ENCODE measurements around the gene SCCPDH.

DNA sequence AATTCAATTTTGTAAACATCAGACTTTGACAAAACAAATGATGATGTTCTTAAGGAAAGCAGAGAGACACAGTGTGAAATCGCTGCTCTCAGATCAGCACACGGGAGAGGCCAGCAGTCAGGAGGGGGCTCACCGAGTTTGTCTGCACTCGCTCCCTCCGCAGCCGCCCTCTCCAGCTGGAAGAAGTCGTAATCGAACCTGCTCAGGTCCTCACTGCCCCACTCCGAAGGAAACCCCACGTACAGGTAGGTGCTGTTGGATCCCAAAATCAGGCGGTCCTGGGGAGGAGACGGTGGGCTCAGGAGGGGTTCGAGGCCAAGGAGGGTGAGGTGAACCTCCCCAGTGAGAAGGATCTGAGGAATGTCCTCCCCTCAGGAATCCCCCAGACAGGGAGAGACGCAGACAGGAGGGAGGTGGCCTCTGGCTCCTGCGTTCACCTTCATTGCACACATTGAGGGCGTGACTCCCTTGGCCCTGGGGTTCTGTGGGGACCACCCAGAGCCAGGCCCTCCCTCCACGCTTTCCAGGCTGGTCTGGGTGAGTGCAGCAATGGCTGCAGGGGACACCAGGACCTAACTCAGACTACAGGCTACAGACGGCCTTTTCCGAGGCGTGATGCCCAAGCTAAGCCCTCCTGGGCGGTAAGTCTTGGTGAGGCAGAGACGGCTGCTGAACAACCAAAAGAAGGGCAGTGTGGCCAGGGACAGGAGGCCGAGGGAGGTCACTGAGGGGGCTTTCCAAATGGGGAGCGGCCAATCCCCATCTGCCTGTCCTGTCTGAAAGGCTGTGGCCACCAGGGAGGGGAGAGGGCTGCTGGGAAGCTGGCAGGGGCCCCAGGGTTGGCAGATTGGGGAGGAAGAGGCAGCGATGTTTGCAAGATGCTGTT is 65.5 kb downstream of the SCCPDH start:
- TF ChIP-seq PHF8 (IDR thresholded peaks at IDR 0.05; ENCODE audit: borderline replicate concordance, low read length) = no peak
- TF ChIP-seq POLR2A (conservative IDR thresholded peaks at IDR 0.05) = no peak
- no peak for TF ChIP-seq MIER1 (IDR thresholded peaks at IDR 0.05; ENCODE audit: low read depth)
- no peak for TF ChIP-seq POLR2AphosphoS5 (IDR thresholded peaks at IDR 0.05; ENCODE audit: control insufficient read depth, insufficient read depth, low read depth, low read length)
- no peak for TF ChIP-seq ASH1L (IDR thresholded peaks at IDR 0.05; ENCODE audit: borderline replicate concordance, low read depth, partially characterized antibody)
- TF ChIP-seq, protein P1, sequence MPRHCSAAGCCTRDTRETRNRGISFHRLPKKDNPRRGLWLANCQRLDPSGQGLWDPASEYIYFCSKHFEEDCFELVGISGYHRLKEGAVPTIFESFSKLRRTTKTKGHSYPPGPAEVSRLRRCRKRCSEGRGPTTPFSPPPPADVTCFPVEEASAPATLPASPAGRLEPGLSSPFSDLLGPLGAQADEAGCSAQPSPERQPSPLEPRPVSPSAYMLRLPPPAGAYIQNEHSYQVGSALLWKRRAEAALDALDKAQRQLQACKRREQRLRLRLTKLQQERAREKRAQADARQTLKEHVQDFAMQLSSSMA (CRISPR knock-in tag; IDR thresholded peaks at IDR 0.05) = no peak
- TF ChIP-seq PHF21A (IDR thresholded peaks at IDR 0.05; ENCODE audit: borderline replicate concordance, low read depth) = no peak
- no peak for TF ChIP-seq ELF2 (CRISPR knock-in tag; IDR thresholded peaks at IDR 0.05)
- TF ChIP-seq TEAD1 (CRISPR knock-in tag; IDR thresholded peaks at IDR 0.05) = no peak
- TF ChIP-seq MYBL2 (IDR thresholded peaks at IDR 0.05; ENCODE audit: low read depth) = no peak
- no peak for TF ChIP-seq MYBL2 (CRISPR knock-in tag; IDR thresholded peaks at IDR 0.05; ENCODE audit: borderline replicate concordance)
- TF ChIP-seq, protein P2, sequence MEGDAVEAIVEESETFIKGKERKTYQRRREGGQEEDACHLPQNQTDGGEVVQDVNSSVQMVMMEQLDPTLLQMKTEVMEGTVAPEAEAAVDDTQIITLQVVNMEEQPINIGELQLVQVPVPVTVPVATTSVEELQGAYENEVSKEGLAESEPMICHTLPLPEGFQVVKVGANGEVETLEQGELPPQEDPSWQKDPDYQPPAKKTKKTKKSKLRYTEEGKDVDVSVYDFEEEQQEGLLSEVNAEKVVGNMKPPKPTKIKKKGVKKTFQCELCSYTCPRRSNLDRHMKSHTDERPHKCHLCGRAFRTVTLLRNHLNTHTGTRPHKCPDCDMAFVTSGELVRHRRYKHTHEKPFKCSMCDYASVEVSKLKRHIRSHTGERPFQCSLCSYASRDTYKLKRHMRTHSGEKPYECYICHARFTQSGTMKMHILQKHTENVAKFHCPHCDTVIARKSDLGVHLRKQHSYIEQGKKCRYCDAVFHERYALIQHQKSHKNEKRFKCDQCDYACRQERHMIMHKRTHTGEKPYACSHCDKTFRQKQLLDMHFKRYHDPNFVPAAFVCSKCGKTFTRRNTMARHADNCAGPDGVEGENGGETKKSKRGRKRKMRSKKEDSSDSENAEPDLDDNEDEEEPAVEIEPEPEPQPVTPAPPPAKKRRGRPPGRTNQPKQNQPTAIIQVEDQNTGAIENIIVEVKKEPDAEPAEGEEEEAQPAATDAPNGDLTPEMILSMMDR (IDR thresholded peaks at IDR 0.05 in 2 of 3, conservative IDR thresholded peaks at IDR 0.05 in 1 of 3; ENCODE audit: insufficient read depth in 2 of 3, low read depth in 1 of 3, low read length in 3 of 3) = no peak
